GM21526 (cell line): ENCODE results near the gene MOV10L1.

ENCODE experiments used
- ATAC-seq: cut with Tn5 transposase; IDR thresholded peaks from one replicate; pipeline ENCODE4 v1.9.1; 2021; ENCODE audit warnings: moderate library complexity; ENCODE audit not compliant: unreplicated experiment, low FRiP score

MOV10L1 gene

GRCh38 chr22:50173311-50173982 lies 83.6 kb downstream of the MOV10L1 start:
- ATAC-seq: no peak

GRCh38 chr22:50173983-50174355 lies 84.2 kb downstream of the MOV10L1 start:
- ATAC-seq: no peak

DNA sequence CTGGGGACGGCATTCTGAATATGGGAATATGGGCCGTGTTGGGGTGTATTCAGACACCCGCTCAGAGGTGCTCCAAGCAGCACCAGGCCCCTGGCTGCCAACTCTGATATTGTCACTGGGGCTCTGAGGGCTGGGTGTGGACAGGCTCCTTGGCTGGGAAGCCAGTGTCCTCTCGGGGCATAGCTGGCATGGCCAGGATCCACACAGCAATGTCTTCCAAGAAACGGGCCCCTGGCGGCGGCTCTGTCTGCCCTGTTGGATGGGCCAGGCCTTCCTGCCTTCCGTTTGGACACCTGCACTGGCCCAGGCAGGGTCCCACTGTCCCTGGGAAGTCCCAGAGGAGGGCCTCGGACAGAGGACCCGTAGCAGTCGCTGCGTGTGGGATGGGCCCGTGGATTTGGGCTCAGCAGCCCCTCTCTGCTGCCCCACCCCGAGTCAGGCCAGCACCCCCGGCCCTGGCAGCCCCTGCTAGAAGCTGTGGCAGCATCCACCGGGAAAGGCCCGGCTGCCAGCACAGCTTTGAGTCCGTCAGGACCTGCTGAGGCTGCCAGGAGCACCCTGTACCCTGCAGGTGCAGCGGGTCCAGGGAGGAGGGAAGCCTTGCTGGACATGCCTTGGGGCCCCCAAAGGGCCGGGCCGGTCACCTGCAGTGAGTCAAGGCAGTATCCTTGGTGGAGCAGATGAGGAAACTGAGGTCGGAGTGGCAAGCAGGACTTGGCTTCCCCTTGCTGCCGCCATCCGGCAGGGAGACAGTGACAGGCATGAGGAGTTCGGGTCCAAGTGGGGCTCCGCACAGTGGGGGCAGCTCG lies 84.8 kb downstream of the MOV10L1 start:
- no peak for ATAC-seq

- no peak for ATAC-seq
Observed at GRCh38 chr22:50175191-50175461, 85.3 kb downstream of the MOV10L1 start.

DNA sequence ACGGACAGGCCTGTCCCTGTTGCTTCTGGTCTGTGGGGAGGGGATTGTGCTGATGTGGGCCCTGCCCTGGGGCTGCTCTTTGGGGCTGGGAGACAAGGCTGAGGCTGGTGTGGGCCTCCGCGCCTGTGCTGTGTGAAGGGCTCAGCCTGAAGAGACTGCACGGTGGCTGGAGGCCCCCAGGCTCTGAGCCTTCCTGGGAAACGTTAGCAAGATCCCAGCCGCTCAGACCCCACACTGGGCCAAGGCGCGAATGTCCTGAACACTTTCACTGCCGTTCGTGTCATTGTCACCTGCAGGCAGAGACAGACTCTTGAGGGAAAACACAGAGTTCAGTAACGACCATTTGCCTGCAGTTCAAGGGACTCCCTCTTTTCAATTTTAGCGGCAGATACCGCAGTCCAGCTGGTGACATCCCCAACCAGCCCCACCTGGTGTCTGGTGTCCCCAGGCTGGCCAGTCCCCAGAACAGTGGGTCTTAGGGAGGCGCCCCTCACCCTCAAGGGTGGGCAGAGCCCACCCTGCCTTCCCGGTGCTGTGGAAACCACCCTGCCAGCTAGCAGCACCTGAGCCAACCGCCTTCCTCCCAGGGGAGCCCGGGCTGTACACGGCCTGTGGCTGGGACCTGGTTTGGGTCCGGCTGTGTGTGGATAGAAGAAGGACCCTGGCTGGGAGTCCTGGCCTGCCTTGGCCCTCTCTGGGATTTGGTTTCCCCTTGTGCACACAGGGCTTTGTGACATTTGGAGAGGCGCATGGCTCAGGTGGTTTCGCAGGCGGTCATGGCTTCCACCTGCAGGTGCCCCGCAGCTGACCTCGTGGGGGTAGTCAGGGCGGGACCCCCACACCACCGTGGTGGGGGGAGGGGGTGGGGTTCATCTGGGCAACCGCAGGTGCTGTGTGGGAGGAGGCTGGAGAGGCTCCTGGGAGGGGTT lies 86.4 kb downstream of the MOV10L1 start:
- no peak for ATAC-seq

DNA sequence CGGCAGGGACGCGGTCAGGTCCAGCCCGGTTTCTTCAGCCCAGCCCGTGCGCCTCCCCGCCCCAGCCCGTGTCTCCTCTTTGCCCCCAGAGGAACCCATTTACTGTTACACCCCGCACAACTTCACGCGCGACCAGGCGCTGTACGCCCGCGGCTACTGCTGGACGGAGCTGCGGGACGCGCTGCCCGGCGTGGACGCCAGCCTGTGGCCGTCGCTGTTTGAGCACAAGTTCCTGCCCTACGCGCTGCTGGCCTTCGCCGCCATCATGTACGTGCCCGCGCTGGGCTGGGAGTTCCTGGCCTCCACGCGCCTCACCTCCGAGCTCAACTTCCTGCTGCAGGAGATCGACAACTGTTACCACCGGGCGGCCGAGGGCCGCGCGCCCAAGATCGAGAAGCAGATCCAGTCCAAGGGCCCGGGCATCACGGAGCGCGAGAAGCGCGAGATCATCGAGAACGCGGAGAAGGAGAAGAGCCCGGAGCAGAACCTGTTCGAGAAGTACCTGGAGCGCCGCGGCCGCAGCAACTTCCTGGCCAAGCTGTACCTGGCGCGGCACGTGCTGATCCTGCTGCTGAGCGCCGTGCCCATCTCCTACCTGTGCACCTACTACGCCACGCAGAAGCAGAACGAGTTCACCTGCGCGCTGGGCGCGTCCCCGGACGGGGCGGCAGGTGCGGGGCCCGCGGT lies 87.2 kb downstream of the MOV10L1 start:
- no peak for ATAC-seq

GRCh38 chr22:50177537-50178470 lies 88.0 kb downstream of the MOV10L1 start:
- ATAC-seq: no peak

DNA sequence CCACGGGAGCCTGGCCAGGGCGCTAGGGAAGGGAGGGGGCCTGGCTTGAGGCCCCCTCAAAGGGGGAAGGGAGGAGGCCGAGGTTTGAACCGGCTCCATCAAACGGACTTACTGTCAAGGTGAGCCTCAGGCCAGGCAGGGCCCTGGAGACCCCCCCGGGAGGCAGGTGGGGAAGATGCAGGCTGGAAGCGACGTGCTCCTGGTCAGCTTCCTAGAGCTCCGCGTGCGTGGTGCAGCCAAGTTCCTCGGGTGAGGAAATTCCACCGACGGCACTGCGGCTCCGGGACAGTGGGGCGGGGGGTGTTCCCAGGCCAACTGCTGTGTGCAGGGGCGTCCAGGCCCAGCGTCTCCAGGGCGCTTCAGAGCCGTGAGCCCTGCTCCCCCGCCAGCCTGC lies 88.7 kb downstream of the MOV10L1 start:
- no peak for ATAC-seq

- no peak for ATAC-seq
Observed at GRCh38 chr22:50178871-50179869, 89.4 kb downstream of the MOV10L1 start.

- ATAC-seq: no peak
Observed at GRCh38 chr22:50179937-50180726, 90.3 kb downstream of the MOV10L1 start.

GRCh38 chr22:50180727-50181521 lies 91.1 kb downstream of the MOV10L1 start:
- no peak for ATAC-seq

DNA sequence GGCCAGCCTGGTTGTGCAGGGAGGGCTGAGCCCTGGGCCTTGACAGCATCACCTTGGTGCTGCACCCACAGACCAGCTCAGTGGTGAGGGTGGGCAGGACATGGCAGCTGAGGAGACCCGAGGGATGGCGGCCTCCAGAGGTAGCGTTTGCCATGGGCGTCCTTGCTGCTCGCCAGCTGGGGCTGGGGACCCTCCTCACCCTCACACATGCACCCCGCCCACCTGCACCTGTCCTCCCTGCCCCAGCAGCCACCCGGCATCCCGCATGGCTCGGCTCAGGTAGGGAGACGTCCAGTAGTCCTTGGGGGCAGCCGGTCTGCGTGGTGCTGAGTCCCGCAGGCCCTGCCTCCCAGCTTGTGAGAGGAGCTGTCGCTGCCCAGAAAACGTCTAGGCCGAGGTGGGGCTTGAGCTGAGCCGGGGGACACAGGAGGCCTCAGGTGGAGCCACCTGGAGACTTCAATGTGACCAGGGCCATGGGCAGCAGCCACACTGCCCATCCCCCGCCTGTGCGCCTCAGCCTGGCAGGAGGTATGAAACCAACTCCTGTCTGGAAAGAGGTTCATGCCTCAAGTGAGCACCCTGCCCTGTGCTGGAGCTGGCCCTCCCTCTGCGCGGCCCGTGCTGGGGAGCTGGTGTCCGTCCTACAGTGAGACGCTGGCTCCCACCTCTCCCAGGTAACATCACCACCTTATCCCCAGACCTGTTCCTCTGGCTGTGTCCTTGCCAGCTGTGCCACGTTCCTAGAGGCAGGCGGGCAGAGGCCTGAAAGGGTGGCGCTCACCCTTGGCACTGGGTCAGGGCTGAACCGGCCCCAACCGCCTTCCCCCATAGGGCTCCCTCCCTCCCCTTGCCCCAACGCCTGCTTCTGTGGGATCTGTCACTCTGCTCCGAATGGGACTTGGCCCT lies 92.6 kb downstream of the MOV10L1 start:
- ATAC-seq: no peak

DNA sequence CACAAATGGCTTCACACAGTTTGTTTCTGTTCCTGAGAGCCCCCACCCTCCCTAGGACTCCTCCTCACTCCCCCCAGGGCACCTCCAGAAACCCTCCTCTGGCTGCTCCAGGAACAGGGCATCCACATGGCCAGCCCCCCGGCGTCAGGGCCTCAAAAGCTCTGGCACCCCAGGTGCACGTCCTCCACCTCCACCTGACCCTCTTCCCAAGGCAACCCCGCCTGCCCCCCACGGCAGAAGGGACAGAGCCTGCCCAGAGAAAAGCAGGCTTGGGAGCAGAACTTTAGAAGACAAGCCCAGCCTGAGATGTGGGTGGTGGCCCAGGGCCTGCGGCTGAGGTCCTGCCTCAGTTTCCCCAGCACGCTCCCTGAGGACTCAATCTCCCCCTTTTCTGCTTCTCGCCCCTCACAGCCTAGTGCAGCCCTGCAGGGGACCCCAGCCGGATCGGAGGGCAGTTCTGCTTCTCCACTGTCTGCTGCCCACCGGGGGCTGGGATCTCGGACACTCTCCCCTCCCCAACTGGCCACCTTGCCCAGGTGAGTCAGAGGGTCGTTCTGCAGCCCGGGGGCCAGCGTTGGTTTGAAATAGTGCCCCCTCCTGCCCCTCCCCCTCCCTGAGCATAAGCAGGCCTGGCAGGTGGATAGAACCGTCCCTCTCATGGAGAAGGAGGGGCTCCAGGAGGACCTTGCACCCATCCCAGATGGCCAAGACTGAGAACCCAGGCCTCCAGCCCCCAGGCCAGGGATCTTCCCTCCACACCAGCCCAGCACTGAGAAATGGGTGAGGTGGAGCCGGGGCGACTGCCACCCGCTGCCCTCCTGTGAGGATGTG lies 93.5 kb downstream of the MOV10L1 start:
- no peak for ATAC-seq

DNA sequence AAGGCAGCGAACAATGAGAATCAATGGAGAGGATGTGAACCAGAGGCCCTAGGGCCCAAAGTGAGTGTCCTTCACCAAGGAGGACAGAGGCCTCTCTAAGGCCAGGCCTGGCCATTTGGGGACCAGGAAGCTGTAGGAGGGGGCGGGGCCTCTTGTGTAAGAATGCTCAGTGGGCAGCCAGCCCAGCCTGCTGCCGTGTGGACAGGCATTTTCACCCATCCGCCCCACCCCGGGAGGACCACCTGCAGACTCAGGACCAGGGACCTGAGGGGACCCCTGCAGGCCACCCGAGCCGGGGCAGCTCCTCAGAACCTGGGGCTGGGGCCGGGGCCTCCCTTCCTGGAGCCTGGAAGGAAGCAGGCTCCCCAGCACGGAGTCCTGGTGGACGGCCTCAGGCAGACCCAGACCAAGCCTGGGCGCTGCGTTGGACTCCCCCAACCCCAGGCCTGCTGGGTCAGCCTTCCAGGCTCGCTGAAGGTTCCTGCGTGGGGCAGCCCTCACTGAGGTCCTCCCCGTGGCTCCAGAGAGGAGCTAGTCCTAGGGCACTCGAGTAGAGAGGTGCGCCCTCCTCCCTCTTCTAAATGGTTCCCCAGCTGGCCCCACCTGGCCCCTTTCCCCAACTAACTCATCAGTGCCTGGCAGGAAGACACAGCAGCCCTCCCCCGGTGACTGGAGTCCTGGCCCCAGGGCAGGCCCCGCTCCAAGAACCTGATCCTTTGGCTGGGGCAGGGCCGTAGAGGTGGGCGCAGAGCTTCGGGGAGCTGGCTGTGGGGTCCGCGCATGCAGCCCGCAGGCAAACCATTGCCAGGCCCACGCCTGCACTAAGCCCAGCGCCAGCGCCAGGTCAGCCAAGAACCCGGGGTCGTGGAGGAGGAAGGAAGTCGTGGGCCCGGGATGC lies 94.4 kb downstream of the MOV10L1 start:
- no peak for ATAC-seq
